Measurements from ENCODE around the gene MCF2L2. TPM values are rescaled to one million over a fixed set of nuclear protein-coding genes. Genes with fewer than 3 reads are reported as not detected.
"Not testable (repeated sequence)": the region's sequence is repeated elsewhere in the genome, so short reads cannot be mapped to it uniquely, and the experiment has no call there.

Gene MCF2L2
- total and polyA plus RNA-seq, 12 donors: 6.5 to 62.7 (median 21.7) TPM

GRCh38 chr3:183473969-183474368 is 45.5 kb upstream of the MCF2L2 start:
- Histone ChIP-seq H3K9me3 (replicated peaks in 1 of 3) (no peaks in the 10 kb centered on the region), H3K27ac (no peak overlapping the region), H3K4me1 (replicated peaks in 1 of 2) (peaks cover 5% of the 10 kb centered on the region in 2 donors), H3K4me3 (no peak overlapping the region), H3K27me3 (no peaks in the 10 kb centered on the region), H3K36me3 (replicated peaks in 1 of 2) (no peaks in the 10 kb centered on the region)
- intact Hi-C loops (cut with DNase I): loop anchor here (5.0 to 10.0 kb wide), 3 partner anchors 283 to 411 kb away; partner anchors contain the start of gene PARL (in 1 of the 2)
- DNase-seq: no peak
- TF ChIP-seq CTCF (IDR thresholded peaks at IDR 0.05) (no peak), POLR2A (IDR thresholded peaks at IDR 0.05) (no peak)
- WGBS, 4 donors: 81 to 93% (median 87%) methylated on average over 2 of the region's 2 CpGs

GRCh38 chr3:183472155-183472554 is 43.7 kb upstream of the MCF2L2 start:
- DNase-seq: peak in 1 of 7 donors; percentile 21
- Histone ChIP-seq H3K27me3 (no peaks in the 10 kb centered on the region), H3K36me3 (replicated peaks in 1 of 2) (no peaks in the 10 kb centered on the region), H3K9me3 (replicated peaks in 1 of 3) (no peaks in the 10 kb centered on the region), H3K4me1 (replicated peaks in 1 of 2) (peaks cover 5% of the 10 kb centered on the region in 2 donors), H3K4me3 (no peak overlapping the region), H3K27ac (no peak overlapping the region)
- TF ChIP-seq POLR2A (IDR thresholded peaks at IDR 0.05): no peak
- no peak for TF ChIP-seq CTCF (IDR thresholded peaks at IDR 0.05)
- 63 to 74% (median 69%) methylated on average over 6 of the region's 6 CpGs for WGBS, 4 donors
- intact Hi-C loops (cut with DNase I): loop anchor here (5.0 to 10.0 kb wide), 3 partner anchors 285 to 413 kb away; partner anchors contain the start of gene PARL (in 1 of the 2)

GRCh38 chr3:183468424-183468823 is 40.0 kb upstream of the MCF2L2 start:
- no peaks in the 10 kb centered on the region for H3K9me3 ChIP-seq (replicated peaks in 1 of 3)
- intact Hi-C loops (cut with DNase I): no loop called here
- peaks cover 5% of the 10 kb centered on the region in 2 donors for H3K4me1 ChIP-seq (replicated peaks in 1 of 2)
- no peak overlapping the region for H3K4me3 ChIP-seq
- H3K27ac ChIP-seq: no peak overlapping the region
- no peaks in the 10 kb centered on the region for H3K36me3 ChIP-seq (replicated peaks in 1 of 2)
- no peak for TF ChIP-seq POLR2A (IDR thresholded peaks at IDR 0.05)
- TF ChIP-seq CTCF (IDR thresholded peaks at IDR 0.05): no peak
- DNase-seq: no peak
- H3K27me3 ChIP-seq: no peaks in the 10 kb centered on the region
- 77 to 92% (median 87%) methylated on average over 1 of the region's 1 CpG for whole genome bisulfite sequencing, 4 donors

- WGBS, 4 donors: 83 to 86% (median 83%) methylated on average over 3 of the region's 3 CpGs
- Histone ChIP-seq H3K27ac (no peak overlapping the region), H3K9me3 (replicated peaks in 1 of 3) (no peaks in the 10 kb centered on the region), H3K36me3 (replicated peaks in 1 of 2) (no peaks in the 10 kb centered on the region), H3K4me3 (no peak overlapping the region), H3K27me3 (no peaks in the 10 kb centered on the region), H3K4me1 (replicated peaks in 1 of 2) (peaks cover 5% of the 10 kb centered on the region in 2 donors)
- TF ChIP-seq POLR2A (IDR thresholded peaks at IDR 0.05) (no peak), CTCF (IDR thresholded peaks at IDR 0.05) (no peak)
- intact Hi-C loops (cut with DNase I): no loop called here
- no peak for DNase-seq
Measured at GRCh38 chr3:183466575-183466974, 38.2 kb upstream of the MCF2L2 start.

- peak in 1 of 7 donors; percentile 65 for DNase-seq
Measured at GRCh38 chr3:183465710-183466109, 37.3 kb upstream of the MCF2L2 start.

More at GRCh38 chr3:183465710-183466109, 37.3 kb upstream of the MCF2L2 start:
- intact Hi-C loops (cut with DNase I); H3K9me3 ChIP-seq (replicated peaks in 1 of 3); H3K36me3 ChIP-seq (replicated peaks in 1 of 2); H3K4me1 ChIP-seq (replicated peaks in 1 of 2); H3K4me3 ChIP-seq; H3K27me3 ChIP-seq; H3K27ac ChIP-seq: not testable (repeated sequence)
- WGBS, 4 donors: 80 to 88% (median 84%) methylated on average over 13 of the region's 13 CpGs
